Activated CD4-positive, alpha-beta T cell treated with anti-CD3 and anti-CD28 coated beads for 1 hour (primary cell): ENCODE results near the gene GLRA1.
"Not testable (repeated sequence)": the region's sequence is repeated elsewhere in the genome, so short reads cannot be mapped to it uniquely, and the experiment has no call there.

ENCODE experiments used
- DNase-seq: peaks from one replicate; pipeline ENCODE4 v3.0.0-alpha.2; 2020

Gene GLRA1

GRCh38 chr5:151880324-151880723 is 44.3 kb downstream of the GLRA1 start:
- DNase-seq: no peak

DNA sequence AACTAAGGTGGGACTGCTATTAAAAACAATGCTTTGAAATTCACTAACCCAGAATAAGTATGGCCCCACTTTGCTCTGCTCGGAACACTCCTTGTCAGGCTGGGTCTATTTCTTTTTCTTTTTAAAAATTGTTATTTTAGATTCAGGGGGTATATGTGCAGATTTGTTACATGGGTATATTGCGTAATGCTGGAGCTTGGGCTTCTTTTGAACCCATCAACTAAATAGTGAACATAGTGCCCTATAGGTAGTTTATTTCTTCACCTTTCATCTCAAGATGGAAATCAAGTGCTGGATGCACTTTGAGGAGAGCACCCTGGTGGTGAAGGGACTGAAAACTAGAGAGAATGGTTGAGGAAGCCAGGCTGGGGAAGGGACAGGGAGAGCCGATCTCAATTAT is 51.0 kb downstream of the GLRA1 start:
- DNase-seq: no peak

DNA sequence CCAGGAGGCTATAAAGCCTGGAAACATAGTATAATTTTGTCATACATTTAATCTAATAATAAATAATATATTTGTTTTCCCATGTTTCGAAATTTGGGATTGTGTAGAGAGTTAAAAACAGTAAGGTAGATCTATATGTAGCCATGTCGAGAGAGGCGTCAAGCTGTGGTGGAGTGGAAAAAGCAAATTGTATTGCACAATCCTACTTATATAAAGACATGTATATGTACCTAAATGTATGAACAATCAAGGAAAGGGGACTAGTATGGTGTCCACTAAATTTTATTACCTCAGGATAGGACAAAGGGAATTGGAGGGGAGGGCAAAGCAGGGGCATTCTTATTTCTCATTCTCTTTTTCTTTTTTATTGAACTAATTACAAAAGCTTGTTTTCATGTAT is 52.0 kb downstream of the GLRA1 start:
- DNase-seq: no peak

DNA sequence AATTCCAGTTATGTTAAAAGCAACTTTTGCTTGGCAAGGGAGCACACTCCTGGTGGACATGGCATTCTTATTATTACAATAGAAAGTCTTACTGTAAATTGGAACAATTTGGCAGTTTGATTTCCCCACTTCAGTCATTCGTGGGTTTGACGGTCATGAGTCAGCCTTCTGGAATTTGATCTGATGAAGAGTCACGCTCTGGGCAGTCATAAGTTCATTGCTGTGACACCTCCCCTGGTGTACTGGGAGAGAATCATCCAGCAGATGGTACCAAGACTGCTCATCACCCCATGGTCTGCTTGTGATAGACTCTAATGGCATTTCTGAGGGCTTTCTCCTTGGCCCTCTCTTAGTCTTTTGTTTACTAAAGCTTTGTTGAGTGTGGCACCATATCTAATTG is 53.8 kb downstream of the GLRA1 start:
- no peak for DNase-seq

GRCh38 chr5:151870271-151870670 is 54.4 kb downstream of the GLRA1 start:
- DNase-seq: no peak

DNA sequence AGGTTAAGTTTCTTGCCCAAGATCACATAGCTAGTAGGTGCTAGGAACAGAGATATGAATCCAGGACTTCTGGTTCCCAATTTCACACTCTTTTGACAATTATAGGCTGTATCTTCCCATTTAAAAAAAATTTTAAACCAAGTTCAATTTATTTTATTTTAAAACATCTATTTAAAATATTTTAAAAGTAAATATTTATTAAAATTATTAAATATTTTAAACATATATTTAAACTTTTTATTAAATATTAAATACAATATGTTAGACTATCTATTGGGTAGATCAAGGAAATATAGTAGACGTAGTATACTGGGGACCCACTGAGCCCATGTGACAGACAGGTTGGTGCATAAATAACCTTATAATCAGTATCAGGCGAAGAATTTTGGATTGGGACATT is 54.8 kb downstream of the GLRA1 start:
- no peak for DNase-seq

DNA sequence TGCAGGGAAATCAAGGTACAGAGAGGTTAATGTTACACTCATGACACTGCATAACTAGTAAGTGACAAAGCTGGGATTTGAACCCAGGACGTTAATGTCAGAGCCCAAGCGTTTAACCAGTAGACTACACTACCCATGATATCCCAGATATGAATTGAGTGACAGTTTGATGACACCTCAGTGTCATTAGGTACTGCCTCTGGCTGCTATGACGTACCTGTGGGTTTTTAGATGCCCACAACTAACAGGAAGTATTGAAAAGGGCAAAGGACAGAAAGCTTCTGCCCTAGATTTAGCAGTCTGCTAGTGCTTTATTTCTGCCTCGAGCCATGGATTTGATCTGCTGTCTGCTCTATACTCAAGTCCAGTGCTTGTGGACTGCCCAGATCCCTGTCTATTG is 56.2 kb downstream of the GLRA1 start:
- DNase-seq: no peak

GRCh38 chr5:151864061-151864748 is 60.4 kb downstream of the GLRA1 start:
- DNase-seq: no peak

DNA sequence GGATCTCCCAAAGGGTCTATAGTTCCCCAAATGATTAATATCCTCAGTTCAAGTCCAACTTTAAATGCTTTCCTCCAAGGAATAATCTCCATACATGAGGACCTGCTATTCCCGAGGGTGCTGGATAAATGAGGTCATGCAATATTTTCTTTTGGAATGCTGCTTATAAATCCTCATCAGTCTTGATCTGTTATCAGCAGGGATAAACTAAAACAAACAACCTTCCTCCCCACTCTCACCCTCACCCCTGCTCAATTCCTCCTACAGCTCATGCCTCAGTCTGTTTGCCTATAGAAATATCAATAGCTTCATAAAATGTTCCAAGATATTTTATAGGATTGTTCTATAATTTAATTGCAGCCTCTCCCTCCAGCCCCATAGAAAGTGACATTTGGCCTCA is 61.1 kb downstream of the GLRA1 start:
- no peak for DNase-seq

GRCh38 chr5:151862811-151863472 is 61.7 kb downstream of the GLRA1 start:
- DNase-seq: no peak

DNA sequence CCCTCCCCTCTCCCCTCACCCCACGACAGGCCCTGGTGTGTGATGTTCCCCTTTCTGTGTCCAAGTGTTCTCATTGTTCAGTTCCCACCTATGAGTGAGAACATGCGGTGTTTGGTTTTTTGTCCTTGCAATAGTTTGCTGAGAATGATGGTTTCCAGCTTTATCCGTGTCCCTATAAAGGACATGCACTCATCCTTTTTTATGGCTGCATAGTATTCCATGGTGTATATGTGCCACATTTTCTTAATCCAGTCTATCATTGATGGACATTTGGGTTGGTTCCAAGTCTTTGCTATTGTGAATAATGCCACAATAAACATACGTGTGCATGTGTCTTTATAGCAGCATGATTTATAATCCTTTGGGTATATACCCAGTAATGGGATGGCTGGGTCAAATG is 63.8 kb downstream of the GLRA1 start:
- not testable (repeated sequence) for DNase-seq

- DNase-seq: no peak
These were observed 67.8 kb downstream of the GLRA1 start for GRCh38 chr5:151856861-151857260.

GRCh38 chr5:151855701-151856100 is 69.0 kb downstream of the GLRA1 start:
- DNase-seq: no peak

- DNase-seq: no peak
These were observed 76.8 kb downstream of the GLRA1 start for GRCh38 chr5:151847871-151848270.

DNA sequence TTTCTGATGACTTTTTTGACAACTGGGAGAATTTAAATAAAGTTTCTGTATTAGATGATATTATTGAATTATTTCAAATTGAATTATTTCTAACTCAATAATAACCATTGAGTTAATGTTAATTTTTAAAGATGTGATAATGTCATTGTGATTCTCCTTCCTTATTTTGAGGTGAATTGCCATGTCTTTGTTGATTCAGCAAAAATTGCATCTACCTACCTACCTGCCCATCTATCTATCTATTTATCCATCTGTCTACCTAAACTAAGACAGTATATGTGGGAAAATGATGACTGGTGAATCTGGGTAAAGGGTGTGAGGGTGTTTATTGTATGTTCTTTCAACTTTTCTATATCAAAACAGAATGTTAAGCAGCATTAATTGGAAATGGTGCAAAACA is 77.9 kb downstream of the GLRA1 start:
- DNase-seq: no peak

DNA sequence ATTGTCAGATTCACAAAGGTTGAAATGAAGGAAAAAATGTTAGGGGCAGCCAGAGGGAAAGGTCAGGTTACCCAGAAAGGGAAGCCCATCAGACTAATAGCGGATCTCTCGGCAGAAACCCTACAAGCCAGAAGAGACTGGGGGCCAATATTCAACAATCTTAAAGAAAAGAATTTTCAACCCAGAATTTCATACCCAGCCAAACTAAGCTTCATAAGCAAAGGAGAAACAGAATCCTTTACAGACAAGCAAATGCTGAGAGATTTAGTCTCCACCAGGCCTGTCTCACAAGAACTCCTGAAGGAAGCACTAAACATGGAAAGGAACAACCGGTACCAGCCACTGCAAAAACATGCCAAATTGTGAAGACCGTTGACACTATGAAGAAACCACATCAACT is 91.8 kb downstream of the GLRA1 start:
- DNase-seq: not testable (repeated sequence)

GRCh38 chr5:151829370-151829769 is 95.3 kb downstream of the GLRA1 start:
- DNase-seq: no peak

DNA sequence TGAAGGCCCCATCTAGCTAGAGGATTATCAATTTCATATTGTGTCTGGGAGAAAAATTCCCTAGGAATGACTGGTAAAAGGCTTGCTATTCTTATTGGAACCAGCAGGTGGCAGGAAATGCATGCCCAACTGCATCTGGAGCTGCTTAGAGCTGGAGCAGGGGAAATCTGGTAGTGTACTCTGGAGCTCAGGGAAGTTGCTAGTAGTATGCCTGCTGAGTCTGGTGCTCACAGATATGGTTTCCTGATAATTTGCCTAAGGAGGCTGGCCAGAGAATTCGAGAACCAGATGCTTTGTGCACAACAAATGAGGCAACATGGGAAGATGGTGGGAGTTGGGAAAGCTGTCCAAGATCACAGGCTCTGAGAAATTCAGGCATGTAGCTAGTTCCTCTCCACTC is 99.2 kb downstream of the GLRA1 start:
- no peak for DNase-seq

DNA sequence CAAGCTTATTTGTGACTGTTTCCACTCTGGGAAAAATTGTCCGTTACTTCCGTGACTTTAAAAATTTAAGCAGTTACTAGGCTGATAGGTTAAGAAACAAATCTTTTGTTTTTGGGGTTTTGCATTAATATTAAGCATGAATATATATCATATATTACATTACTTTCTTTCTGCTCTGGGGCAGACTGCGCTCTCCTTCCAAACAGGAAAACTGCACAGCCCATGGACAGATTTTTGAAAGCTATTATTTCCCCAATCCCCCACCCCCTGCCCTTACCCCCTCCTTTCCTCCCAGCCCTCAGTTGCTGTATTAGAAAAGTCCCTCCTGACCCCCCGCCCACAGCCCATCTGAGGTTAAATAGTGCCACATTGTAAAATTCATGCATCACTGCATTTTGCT is 102.5 kb downstream of the GLRA1 start:
- no peak for DNase-seq

DNA sequence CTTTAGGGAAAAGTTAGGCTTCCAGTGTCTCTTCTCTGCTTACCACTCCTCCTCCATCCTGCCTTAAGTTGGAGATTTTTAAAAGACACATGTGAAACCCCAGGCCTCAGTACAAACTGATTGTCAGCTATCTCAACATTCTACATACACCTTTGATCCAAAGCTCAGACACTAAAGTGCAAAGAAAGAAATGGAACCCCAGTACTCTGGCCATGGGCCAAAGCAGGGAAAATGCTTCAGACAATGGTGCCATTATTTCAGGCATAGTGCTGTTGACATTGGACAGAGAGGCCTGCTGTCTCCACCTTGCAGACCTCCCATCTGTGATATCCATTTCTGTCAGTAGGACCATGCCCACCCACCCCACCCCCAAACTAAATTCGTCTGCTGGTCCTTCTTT is 103.7 kb downstream of the GLRA1 start:
- DNase-seq: no peak

GRCh38 chr5:151820271-151820670 is 104.4 kb downstream of the GLRA1 start:
- no peak for DNase-seq

DNA sequence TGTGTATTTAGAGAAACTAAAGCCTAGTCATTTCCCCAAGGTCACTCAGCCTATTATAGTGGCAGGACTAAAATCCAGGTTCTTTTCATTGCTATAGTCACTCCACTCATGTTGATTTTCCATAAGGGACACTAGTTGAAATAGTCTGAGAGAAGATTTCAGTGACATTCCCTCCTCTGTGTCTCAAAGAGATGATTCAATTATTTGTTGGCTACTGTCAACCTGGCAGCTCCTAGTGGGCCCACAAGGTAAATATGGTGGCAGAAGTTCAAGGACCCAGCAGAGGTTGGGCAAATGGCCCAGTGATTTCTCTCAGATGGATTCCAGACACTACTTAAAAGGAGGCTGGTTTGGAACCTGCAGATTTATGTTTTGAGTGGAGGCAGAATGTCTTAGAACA is 104.8 kb downstream of the GLRA1 start:
- no peak for DNase-seq

GRCh38 chr5:151815051-151815450 is 109.6 kb downstream of the GLRA1 start:
- no peak for DNase-seq

- DNase-seq: no peak
These were observed 111.8 kb downstream of the GLRA1 start for GRCh38 chr5:151812757-151813309.
